GM06990 (cell line): Measurements from ENCODE around the gene AFF1.

Experiments used
- DNase-seq: peaks from one replicate; pipeline ENCODE4 v3.0.0-alpha.2; 2011; ENCODE audit not compliant: insufficient read length; ENCODE audit errors: extremely low read depth
- H3K27me3 ChIP-seq: replicated peaks from 2 replicates; pipeline ENCODE4 v1.6.0; 2011; ENCODE audit warnings: low read length; ENCODE audit not compliant: control insufficient read depth, insufficient read depth
- H3K36me3 ChIP-seq: 2 replicates; pipeline ENCODE4 v1.5.1; 2011; ENCODE audit warnings: low read length; ENCODE audit not compliant: control insufficient read depth, insufficient read depth
- H3K4me3 ChIP-seq: replicated peaks from 2 replicates; pipeline ENCODE4 v1.5.1; 2011; ENCODE audit warnings: low read depth, mild to moderate bottlenecking, control low read depth, low read length
- CTCF ChIP-seq: IDR thresholded peaks from 2 replicates; pipeline ENCODE4 v1.5.1; 2011; ENCODE audit warnings: low read length, control low read depth, mild to moderate bottlenecking, inconsistent platforms; ENCODE audit not compliant: insufficient read depth, poor library complexity, severe bottlenecking

Gene AFF1

DNA sequence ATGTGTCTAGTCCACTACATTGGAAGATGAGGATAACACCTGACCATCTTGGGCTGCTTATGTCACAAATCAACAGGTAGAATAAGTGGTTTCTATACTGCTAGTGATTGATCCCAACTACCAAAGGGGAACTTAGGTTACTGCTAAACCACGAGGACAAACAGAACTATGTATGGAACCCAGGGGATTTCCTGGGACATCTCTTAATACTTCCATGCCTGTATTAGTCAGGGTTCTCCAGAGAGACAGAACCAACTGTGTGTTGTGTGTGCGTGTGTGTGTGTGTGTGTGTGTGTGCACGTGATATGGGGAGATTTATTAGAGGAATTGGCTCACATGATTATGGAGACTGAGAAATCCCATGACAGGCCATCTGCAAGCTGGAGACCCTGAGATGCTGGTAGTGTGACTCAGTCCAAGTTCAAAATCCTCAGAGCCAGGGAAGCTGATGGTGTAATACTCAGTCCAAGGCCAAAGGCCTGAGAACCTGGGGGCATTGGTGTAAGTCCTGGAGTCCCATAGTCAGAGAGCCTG lies 16.2 kb upstream of the AFF1 start:
- no peak for DNase-seq
- H3K4me3 ChIP-seq: no peak overlapping the region
- TF ChIP-seq CTCF: no peak
- no peaks in the 10 kb centered on the region; the same call in 1 of the 2 replicates for H3K36me3 ChIP-seq
- no peaks in the 10 kb centered on the region for H3K27me3 ChIP-seq

GRCh38 chr4:86919561-86920223 lies 15.1 kb upstream of the AFF1 start:
- DNase-seq: no peak
- Histone ChIP-seq H3K36me3 (no peaks in the 10 kb centered on the region; the same call in 1 of the 2 replicates), H3K27me3 (no peaks in the 10 kb centered on the region), H3K4me3 (no peak overlapping the region)
- TF ChIP-seq CTCF: no peak

DNA sequence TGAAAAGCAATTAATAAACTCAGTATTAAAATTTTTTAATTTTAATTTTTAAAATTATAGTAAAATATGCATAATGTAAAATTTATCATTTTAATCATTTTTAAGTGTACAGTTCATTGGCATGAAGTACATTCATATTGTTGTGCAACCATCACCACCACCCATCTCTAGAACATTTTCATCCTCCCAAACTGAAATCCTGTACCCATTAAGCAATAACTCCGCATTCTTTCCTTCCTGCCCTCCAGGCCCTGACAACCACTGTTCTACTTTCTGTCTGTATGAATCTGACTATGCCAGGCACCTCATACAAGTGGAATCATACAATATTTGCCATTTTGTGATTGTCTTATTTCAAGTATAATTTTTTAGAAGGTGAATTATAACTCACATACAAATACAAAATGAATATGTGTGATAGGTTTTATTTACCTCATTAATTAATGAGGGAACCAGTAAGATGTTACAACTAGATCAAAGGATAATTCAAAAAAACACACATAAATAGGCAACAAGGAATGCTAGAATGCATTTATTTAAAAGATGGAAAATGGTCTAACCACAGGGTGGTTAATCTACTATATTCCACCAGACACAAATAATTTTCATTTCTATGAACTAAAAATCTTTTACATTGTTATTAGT lies 13.1 kb upstream of the AFF1 start:
- Histone ChIP-seq H3K36me3 (no peaks in the 10 kb centered on the region; the same call in none of the 2 replicates), H3K4me3 (no peak overlapping the region), H3K27me3 (no peaks in the 10 kb centered on the region)
- no peak for TF ChIP-seq CTCF
- DNase-seq: no peak

GRCh38 chr4:86924811-86925210 lies 10.0 kb upstream of the AFF1 start:
- no peak for DNase-seq
- no peak for TF ChIP-seq CTCF
- Histone ChIP-seq H3K4me3 (no peak overlapping the region), H3K36me3 (no peaks in the 10 kb centered on the region; the same call in 1 of the 2 replicates), H3K27me3 (no peaks in the 10 kb centered on the region)

DNA sequence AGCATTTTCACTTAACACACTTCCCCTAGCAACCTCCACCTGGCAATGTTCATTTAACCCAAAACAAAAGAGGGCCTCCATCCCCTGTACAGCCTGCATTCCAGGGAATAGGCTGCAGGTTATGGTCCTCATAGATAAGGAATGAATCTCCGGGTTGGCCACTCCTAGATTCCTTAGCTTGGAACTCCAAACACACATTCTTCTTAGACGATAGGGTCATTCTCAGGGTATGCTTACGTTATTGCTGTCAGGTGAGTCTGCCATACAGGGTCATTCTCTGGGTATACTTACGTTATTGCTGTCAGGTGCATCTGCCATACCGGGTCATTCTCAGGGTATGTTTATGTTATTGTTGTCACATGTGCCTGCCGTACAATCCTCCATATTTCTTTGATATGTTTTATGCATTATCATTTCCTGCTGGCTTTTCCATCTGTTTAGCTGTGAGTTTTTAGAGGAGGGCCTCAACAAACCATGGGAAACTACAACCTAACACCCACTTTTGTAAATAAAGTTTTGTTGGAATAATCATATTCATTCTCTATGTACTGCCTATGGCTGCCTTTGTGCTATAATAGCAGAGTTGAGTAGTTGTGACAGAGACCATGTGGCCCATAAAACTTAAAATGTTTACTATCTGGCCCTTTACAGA lies 8.2 kb upstream of the AFF1 start:
- DNase-seq: no peak
- Histone ChIP-seq H3K27me3 (no peaks in the 10 kb centered on the region), H3K4me3 (no peak overlapping the region), H3K36me3 (no peaks in the 10 kb centered on the region; the same call in 1 of the 2 replicates)
- no peak for TF ChIP-seq CTCF
